PC-3 (cell line): ENCODE results near the gene PSMD2. TPM values are rescaled to one million over a fixed set of nuclear protein-coding genes. Genes with fewer than 3 reads are reported as not detected.
A peak's percentile ranks its signal among the peaks of the same experiment; 100 is the strongest.

Experiments
- ATAC-seq: fragments of 200-7000 bp; cut with Tn5 transposase; 2 replicates; pipeline ENCODE4 v1.9.1; 2020; ENCODE audit warnings: mild to moderate bottlenecking, moderate library complexity
- BruUV-seq: library from RNA; stranded (reverse); fragments of 400-500 nt; replicated peaks from 2 replicates; lab custom pipeline; 2021; lab: Mats Ljungman, UMichigan
- CTCF ChIA-PET: fragments of 300-600 bp; sonication (Branson Sonifier 250); formaldehyde crosslinking; loops from one replicate; lab custom pipeline; 2022; ENCODE audit warnings: antibody characterized with exemption; lab: Charles Lee
- POLR2A ChIA-PET: fragments of 300-600 bp; sonication (Branson Sonifier 250); formaldehyde crosslinking; loops from one replicate; lab custom pipeline; 2022; ENCODE audit warnings: antibody characterized with exemption; ENCODE audit not compliant: unreplicated experiment; lab: Charles Lee
- DNase-seq: peaks from one replicate; pipeline ENCODE4 v3.0.0-alpha.2; 2015
- H2AFZ ChIP-seq: fragments of 300-600 bp; sonication (generic); 2 replicates; pipeline ENCODE4 v1.6.0; 2016; ENCODE audit warnings: antibody characterized with exemption, low read length
- H3F3A ChIP-seq: fragments of 300-600 bp; sonication (generic); one replicate; pipeline ENCODE4 v1.6.0; 2017; ENCODE audit warnings: antibody characterized with exemption, low read length, control low read depth, mild to moderate bottlenecking; ENCODE audit not compliant: unreplicated experiment
- H3K27ac ChIP-seq: fragments of 300-600 bp; sonication (generic); 2 replicates; pipeline ENCODE4 v1.5.1; 2016; ENCODE audit warnings: mild to moderate bottlenecking, low read length
- H3K27me3 ChIP-seq: fragments of 300-600 bp; sonication (generic); 2 replicates; pipeline ENCODE4 v1.6.1; 2016; ENCODE audit warnings: low read length, mixed read lengths
- H3K36me3 ChIP-seq: fragments of 300-600 bp; sonication (generic); 2 replicates; pipeline ENCODE4 v1.6.1; 2016; ENCODE audit warnings: low read depth, mixed run types, low read length, mixed read lengths
- H3K4me1 ChIP-seq: fragments of 300-600 bp; sonication (generic); 2 replicates; pipeline ENCODE4 v1.5.1; 2016; ENCODE audit warnings: low read length; ENCODE audit not compliant: insufficient read depth
- H3K4me2 ChIP-seq: fragments of 300-600 bp; sonication (generic); 2 replicates; pipeline ENCODE4 v1.6.0; 2016; ENCODE audit warnings: low read length
- H3K4me3 ChIP-seq: fragments of 300-600 bp; sonication (generic); 2 replicates; pipeline ENCODE4 v1.5.1; 2016; ENCODE audit warnings: mild to moderate bottlenecking, low read length, mixed read lengths
- H3K79me2 ChIP-seq: fragments of 300-600 bp; sonication (generic); 2 replicates; pipeline ENCODE4 v1.6.1; 2017; ENCODE audit warnings: low read length, mixed read lengths
- H3K9ac ChIP-seq: fragments of 300-600 bp; sonication (generic); 2 replicates; pipeline ENCODE4 v1.6.0; 2016; ENCODE audit warnings: mild to moderate bottlenecking, low read length
- H3K9me2 ChIP-seq: fragments of 300-600 bp; sonication (generic); replicated peaks from 2 replicates; pipeline ENCODE4 v1.6.1; 2016; ENCODE audit warnings: mixed run types, low read length, mixed read lengths
- H3K9me3 ChIP-seq: fragments of 300-600 bp; sonication (generic); 2 replicates; pipeline ENCODE4 v1.6.1; 2016; ENCODE audit warnings: low read length, mixed read lengths
- H4K20me1 ChIP-seq: fragments of 300-600 bp; sonication (generic); 2 replicates; pipeline ENCODE4 v1.6.1; 2016; ENCODE audit warnings: low read length, mixed read lengths
- EZH2 ChIP-seq: fragments of 300-600 bp; sonication (generic); IDR thresholded peaks from one replicate; pipeline ENCODE4 v1.6.1; 2017; ENCODE audit warnings: antibody characterized with exemption, mild to moderate bottlenecking, low read length; ENCODE audit not compliant: unreplicated experiment
- EZH2phosphoT487 ChIP-seq: fragments of 300-600 bp; sonication (generic); IDR thresholded peaks from 2 replicates; pipeline ENCODE4 v1.6.1; 2018; ENCODE audit warnings: mild to moderate bottlenecking, antibody characterized with exemption, low read length, borderline replicate concordance
- intact Hi-C: fragments of 100-400 bp; cut with micrococcal nuclease; formaldehyde crosslinking; loops from 2 replicates; pipeline ENCODE4 v1.9.0; 2023
- total RNA-seq: library from RNA; depleted of rRNA; stranded (reverse); fragments of >200 nt; gene quantifications from 2 replicates; pipeline ENCODE4 v1.2.3, GENCODE V29; 2014
- TF ChIP-seq, protein P1 (sequence below): fragments of 300-600 bp; sonication (generic); conservative IDR thresholded peaks from 2 replicates; pipeline ENCODE4 v1.5.1; 2017; ENCODE audit warnings: antibody characterized with exemption, low read depth, mild to moderate bottlenecking, low read length

The PSMD2 gene
- total RNA-seq, 1 experiment from 2014 or later: 1,057 TPM

DNA sequence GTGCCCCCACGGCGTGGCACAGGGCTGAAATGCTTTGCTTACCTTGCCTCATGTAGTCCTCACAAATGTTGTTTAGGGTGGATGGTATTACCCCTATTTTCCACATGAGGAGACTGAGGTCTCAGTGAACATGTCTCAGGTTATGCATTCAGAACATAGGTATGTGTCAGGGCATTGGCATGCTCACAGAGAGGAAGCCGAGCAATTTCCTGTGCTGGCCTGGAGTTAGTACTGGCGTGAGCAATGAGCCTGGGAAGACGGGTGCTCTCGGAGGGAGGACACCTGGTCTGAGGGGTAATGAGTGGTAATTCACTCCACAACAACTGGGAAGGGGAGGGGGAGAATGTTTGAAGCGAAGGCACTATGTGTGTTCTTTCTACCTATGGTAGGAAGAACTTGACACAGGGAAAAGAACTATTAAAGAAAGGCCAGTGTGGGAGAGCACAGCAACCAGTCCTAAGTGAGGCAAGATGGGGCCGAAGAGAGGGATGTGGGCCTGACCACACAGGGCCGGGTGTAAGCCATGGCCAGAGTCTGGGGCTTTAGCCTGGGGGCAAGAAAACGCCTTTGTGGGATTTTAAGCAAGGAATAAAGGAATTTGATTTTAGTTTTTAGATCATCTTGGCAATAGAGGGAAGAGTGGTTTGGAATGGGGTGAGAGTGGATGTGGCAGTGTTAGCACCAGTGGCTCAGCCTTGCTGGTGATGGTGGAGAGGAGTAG lies 33.5 kb downstream of the PSMD2 start:
- no peak overlapping the region for H3K4me3 ChIP-seq
- H3K27ac ChIP-seq: peak overlapping the region; percentile 95
- no peaks in the 10 kb centered on the region for H4K20me1 ChIP-seq
- intact Hi-C loops: loop anchor here (1.0 kb wide), 1 partner anchor 12 kb away; no protein-coding TSS in a partner anchor
- POLR2A ChIA-PET: no interaction called here
- peak overlapping the region; percentile 53 for H3K9ac ChIP-seq
- TF ChIP-seq EZH2phosphoT487 (no peak), EZH2 (no peak)
- TF ChIP-seq, protein P1, sequence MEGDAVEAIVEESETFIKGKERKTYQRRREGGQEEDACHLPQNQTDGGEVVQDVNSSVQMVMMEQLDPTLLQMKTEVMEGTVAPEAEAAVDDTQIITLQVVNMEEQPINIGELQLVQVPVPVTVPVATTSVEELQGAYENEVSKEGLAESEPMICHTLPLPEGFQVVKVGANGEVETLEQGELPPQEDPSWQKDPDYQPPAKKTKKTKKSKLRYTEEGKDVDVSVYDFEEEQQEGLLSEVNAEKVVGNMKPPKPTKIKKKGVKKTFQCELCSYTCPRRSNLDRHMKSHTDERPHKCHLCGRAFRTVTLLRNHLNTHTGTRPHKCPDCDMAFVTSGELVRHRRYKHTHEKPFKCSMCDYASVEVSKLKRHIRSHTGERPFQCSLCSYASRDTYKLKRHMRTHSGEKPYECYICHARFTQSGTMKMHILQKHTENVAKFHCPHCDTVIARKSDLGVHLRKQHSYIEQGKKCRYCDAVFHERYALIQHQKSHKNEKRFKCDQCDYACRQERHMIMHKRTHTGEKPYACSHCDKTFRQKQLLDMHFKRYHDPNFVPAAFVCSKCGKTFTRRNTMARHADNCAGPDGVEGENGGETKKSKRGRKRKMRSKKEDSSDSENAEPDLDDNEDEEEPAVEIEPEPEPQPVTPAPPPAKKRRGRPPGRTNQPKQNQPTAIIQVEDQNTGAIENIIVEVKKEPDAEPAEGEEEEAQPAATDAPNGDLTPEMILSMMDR: no peak
- CTCF ChIA-PET: no interaction called here
- H3K4me1 ChIP-seq: peaks cover 61% of the 10 kb centered on the region
- H3K27me3 ChIP-seq: no peaks in the 10 kb centered on the region
- no peak overlapping the region for H2AFZ ChIP-seq
- no TSS peak for BruUV-seq
- no peaks in the 10 kb centered on the region for H3K9me3 ChIP-seq
- ATAC-seq (peak; percentile 47), DNase-seq (peak; percentile 94)
- H3K79me2 ChIP-seq: peaks cover 31% of the 10 kb centered on the region
- no peaks in the 10 kb centered on the region for H3K9me2 ChIP-seq
- peaks cover 28% of the 10 kb centered on the region for H3F3A ChIP-seq
- peak overlapping the region; percentile 46 for H3K4me2 ChIP-seq
- H3K36me3 ChIP-seq: peaks cover 58% of the 10 kb centered on the region

DNA sequence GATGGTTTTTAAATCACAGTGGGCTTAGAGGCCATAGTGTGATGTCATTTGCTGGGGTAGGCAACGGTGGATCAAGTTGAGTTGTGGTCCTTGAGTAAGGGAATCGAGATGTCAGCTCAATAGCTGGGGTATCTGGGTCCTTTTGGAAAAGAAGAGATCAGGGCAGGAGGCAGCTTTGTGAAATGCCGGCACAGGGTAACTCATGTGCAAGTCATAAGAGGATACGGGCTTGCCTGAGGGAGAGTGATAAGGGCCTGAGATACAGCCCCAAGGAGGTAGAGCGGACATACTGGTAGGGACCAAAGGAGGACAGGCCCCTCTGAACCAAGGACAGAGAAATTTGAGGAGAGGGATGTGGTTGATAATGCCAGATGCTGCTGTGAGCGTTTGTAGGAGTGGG lies 34.1 kb downstream of the PSMD2 start:
- no peak overlapping the region for H2AFZ ChIP-seq
- ChIA-PET POLR2A (no interaction called here), CTCF (no interaction called here)
- peaks cover 28% of the 10 kb centered on the region for H3F3A ChIP-seq
- peak overlapping the region; percentile 46 for H3K4me2 ChIP-seq
- H3K36me3 ChIP-seq: peaks cover 52% of the 10 kb centered on the region
- DNase-seq: no peak
- H3K9ac ChIP-seq: peak overlapping the region; percentile 53
- peak overlapping the region; percentile 95 for H3K27ac ChIP-seq
- no peaks in the 10 kb centered on the region for H4K20me1 ChIP-seq
- BruUV-seq: no TSS peak
- H3K4me3 ChIP-seq: no peak overlapping the region
- H3K9me2 ChIP-seq: no peaks in the 10 kb centered on the region
- H3K79me2 ChIP-seq: peaks cover 35% of the 10 kb centered on the region
- TF ChIP-seq, protein P1: no peak
- intact Hi-C loops: no loop called here
- H3K27me3 ChIP-seq: no peaks in the 10 kb centered on the region
- peaks cover 63% of the 10 kb centered on the region for H3K4me1 ChIP-seq
- no peak for ATAC-seq
- no peaks in the 10 kb centered on the region for H3K9me3 ChIP-seq

- peaks cover 34% of the 10 kb centered on the region for H3K79me2 ChIP-seq
- CTCF ChIA-PET: no interaction called here
These were observed 34.7 kb downstream of the PSMD2 start for GRCh38 chr3:184333700-184334099.

More at GRCh38 chr3:184333700-184334099, 34.7 kb downstream of the PSMD2 start:
- intact Hi-C loops: loop anchor here (2.0 kb wide), 1 partner anchor 19 kb away; the partner anchor contains the start of gene EIF4G1
- DNase-seq (no peak), ATAC-seq (no peak)
- POLR2A ChIA-PET: no interaction called here
- BruUV-seq: no TSS peak
- Histone ChIP-seq H4K20me1 (no peaks in the 10 kb centered on the region), H3F3A (peaks cover 28% of the 10 kb centered on the region), H2AFZ (no peak overlapping the region), H3K9ac (peak overlapping the region; percentile 53), H3K4me1 (peaks cover 63% of the 10 kb centered on the region), H3K4me3 (no peak overlapping the region), H3K36me3 (peaks cover 47% of the 10 kb centered on the region), H3K27ac (peak overlapping the region; percentile 95), H3K27me3 (no peaks in the 10 kb centered on the region), H3K9me2 (no peaks in the 10 kb centered on the region), H3K4me2 (peak overlapping the region; percentile 46), H3K9me3 (no peaks in the 10 kb centered on the region)
- TF ChIP-seq EZH2 (no peak), EZH2phosphoT487 (no peak)
- TF ChIP-seq, protein P1: no peak
